ENCODE data around the gene ZBTB44. TPM values are rescaled to one million over a fixed set of nuclear protein-coding genes. Genes with fewer than 3 reads are reported as not detected.
"Not testable (repeated sequence)": the region's sequence is repeated elsewhere in the genome, so short reads cannot be mapped to it uniquely, and the experiment has no call there.

ZBTB44 gene, protein sequence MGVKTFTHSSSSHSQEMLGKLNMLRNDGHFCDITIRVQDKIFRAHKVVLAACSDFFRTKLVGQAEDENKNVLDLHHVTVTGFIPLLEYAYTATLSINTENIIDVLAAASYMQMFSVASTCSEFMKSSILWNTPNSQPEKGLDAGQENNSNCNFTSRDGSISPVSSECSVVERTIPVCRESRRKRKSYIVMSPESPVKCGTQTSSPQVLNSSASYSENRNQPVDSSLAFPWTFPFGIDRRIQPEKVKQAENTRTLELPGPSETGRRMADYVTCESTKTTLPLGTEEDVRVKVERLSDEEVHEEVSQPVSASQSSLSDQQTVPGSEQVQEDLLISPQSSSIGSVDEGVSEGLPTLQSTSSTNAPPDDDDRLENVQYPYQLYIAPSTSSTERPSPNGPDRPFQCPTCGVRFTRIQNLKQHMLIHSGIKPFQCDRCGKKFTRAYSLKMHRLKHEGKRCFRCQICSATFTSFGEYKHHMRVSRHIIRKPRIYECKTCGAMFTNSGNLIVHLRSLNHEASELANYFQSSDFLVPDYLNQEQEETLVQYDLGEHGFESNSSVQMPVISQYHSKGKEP
- polyA plus RNA-seq, result 10 to 100 TPM in 1 of 3 donors, 1 to 10 TPM in 2; 7.1 to 19.0 (median 8.8) TPM

- whole genome bisulfite sequencing, 3 donors, result 1 to 2% (median 2%) methylated on average over 21 to 41 of the region's 42 CpGs
These were observed at the start of gene ZBTB44 for GRCh38 chr11:130314750-130315285. Gene ZBTB44, minus strand, starts transcription at chr11:130314917. Its CDS starts 53,044 bp downstream, at chr11:130261873.

DNA sequence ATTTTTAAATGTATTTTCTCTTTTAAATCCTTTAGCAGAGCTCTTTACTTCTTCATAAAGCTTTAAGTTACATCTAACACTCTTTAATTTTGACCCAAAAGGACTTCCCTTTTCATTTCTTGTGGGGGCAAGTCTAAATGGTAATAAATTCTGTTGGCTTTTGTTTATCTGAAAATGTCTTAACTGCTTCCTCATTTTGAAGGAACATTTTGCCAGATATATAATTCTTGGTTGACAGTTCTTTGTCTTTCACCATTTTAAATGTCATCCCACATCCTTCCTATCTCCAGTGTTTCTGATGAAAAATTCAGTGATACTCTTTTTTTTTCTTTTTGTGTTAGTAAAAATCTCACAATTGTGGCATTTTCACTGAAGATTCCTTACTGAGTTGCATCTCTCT, 44.7 kb upstream of the ZBTB44 start:
- no peak overlapping the region for H3K27ac ChIP-seq (ENCODE audit: low read depth, low read length)

More at GRCh38 chr11:130314750-130315285, at the start of gene ZBTB44:
- no peak within 1 kb of the TSS for H3K27ac ChIP-seq (ENCODE audit: low read depth, low read length)

DNA sequence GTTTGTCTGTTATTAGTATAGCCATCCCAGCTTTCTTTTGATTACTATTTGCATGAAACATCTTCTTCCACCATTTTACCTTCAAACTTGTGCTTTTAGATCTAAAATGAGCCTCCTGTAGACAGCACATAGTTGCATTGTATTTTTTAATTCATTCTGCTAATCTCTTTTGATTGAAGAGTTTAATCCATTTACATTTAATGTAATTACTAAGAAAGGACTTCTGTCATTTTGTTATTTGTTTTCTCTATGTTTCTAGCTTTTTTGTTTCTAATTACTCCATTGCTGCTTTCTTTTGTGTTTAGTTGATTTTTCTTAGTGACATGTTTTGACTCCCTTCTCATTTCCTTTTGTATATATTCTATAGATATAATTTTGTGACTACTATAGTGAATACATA, 43.7 kb upstream of the ZBTB44 start:
- H3K27ac ChIP-seq (ENCODE audit: low read depth, low read length), result no peak overlapping the region

- H3K27ac ChIP-seq (ENCODE audit: low read depth, low read length), result no peak overlapping the region
- WGBS, 3 donors, result 71 to 81% (median 77%) methylated on average over 1 of the region's 1 CpG
These were observed 32.5 kb upstream of the ZBTB44 start for GRCh38 chr11:130347261-130347660.

GRCh38 chr11:130344841-130345240, 30.1 kb upstream of the ZBTB44 start:
- WGBS, 3 donors, result 91 to 96% (median 96%) methylated on average over 1 of the region's 1 CpG
- no peak overlapping the region for H3K27ac ChIP-seq (ENCODE audit: low read depth, low read length)

GRCh38 chr11:130340671-130341319, 26.1 kb upstream of the ZBTB44 start:
- 72 to 84% (median 78%) methylated on average over 3 of the region's 3 CpGs for whole genome bisulfite sequencing, 3 donors
- no peak overlapping the region for H3K27ac ChIP-seq (ENCODE audit: low read depth, low read length)

- WGBS, 3 donors, result 92 to 94% (median 94%) methylated on average over 3 of the region's 3 CpGs
- no peak overlapping the region for H3K27ac ChIP-seq (ENCODE audit: low read depth, low read length)
These were observed 23.9 kb upstream of the ZBTB44 start for GRCh38 chr11:130338667-130339066.

- WGBS, 3 donors, result 96 to 97% (median 97%) methylated on average over 35 to 36 of the region's 36 CpGs
- H3K27ac ChIP-seq (ENCODE audit: low read depth, low read length), result no peak overlapping the region
These were observed 22.8 kb upstream of the ZBTB44 start for GRCh38 chr11:130337281-130338089.

DNA sequence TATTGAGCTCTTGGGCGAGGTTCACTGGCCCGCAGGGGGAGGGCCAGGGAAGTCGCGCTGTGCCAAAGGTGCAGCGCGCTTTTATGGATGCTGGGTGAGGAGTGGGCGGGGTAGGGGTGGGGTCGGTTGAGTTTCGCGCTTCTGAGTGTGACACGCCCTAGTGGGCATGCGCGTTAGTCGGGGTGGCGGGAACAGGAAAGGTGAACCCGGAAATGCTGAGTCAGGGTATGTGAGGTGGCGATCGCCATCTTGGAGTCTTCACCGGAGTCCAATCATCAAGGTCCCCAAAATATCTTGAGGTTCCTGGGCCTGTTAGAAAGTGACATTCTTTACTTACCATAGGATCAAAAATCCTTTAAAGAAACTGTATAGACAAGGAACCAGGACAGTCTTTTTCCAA, 16.7 kb upstream of the ZBTB44 start:
- not testable (repeated sequence) for H3K27ac ChIP-seq (ENCODE audit: low read depth, low read length)
- 80 to 96% (median 94%) methylated on average over 19 of the region's 19 CpGs for WGBS, 3 donors

DNA sequence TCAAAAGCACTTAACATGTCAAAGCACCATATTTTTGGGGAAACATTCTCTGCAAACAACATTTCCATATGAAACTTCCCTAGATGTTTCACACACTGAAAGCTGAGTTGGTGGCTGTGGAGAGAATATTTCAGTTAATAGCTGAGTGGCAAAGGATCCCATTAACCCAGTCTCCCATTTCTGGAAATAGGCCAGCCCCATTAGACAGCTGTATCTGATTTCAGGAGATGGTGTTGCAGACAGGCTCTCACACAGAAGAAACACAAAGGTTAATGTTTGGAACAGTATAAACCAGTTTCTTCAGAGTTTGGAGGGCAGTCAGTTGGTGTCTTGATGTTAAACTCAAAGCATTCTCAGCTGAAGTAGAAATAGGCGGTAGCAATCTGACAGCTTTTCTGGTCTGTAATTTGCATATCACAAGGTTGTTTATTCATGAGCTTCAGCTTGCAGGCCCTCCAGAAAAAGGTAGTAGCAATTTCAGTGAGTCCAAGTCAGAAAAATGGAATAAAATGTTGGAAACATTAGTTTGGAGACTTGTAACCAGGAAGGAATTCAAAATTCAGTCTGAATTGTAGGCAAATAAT, 15.5 kb upstream of the ZBTB44 start:
- H3K27ac ChIP-seq (ENCODE audit: low read depth, low read length), result no peak overlapping the region
- WGBS, 3 donors, result 53 to 85% (median 71%) methylated on average over 1 of the region's 1 CpG

DNA sequence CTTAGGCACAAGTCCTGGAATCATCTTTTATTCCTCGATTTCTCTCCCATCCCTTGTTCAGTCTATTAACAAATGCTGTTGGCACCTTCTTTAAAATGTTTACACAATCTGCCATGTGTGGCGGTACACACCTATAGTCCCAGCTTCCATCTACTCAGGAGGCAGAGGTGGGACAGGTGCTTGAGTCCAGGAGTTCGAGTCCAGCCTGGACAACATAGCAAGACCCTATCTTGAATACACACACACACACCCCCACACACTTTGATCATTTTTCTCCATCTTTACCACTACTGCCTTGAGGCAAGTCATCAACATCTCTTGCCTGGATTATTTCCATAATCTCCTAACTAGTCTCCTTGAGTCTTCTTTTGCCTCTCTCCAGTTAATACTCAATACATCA, 13.7 kb upstream of the ZBTB44 start:
- H3K27ac ChIP-seq (ENCODE audit: low read depth, low read length), result no peak overlapping the region
- 88 to 94% (median 91%) methylated on average over 3 of the region's 3 CpGs for WGBS, 3 donors

DNA sequence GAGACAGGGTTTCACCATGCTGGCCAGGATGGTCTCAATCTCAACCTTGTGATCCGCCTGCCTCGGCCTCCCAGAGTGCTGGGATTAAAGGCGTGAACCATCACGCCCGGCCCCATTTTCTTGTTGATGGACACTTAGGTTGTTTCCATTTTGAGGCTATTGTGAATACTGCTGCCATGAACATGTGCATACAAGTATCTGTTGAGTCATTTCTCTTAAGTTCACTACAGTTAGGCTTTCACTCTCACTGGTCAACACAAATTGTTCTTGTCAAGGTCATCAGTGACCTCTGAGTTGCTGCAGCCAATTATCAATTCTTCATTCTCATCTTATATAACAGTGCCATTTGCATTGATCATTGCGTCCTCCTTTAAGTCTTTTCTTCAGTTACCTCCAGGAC, 13.0 kb upstream of the ZBTB44 start:
- H3K27ac ChIP-seq (ENCODE audit: low read depth, low read length), result no peak overlapping the region
- WGBS, 3 donors, result 89 to 97% (median 97%) methylated on average over 6 of the region's 6 CpGs

GRCh38 chr11:130325691-130326090, 11.0 kb upstream of the ZBTB44 start:
- no peak overlapping the region for H3K27ac ChIP-seq (ENCODE audit: low read depth, low read length)
- WGBS, 3 donors, result 84 to 91% (median 89%) methylated on average over 3 of the region's 3 CpGs

- no peak overlapping the region for H3K27ac ChIP-seq (ENCODE audit: low read depth, low read length)
- 89 to 94% (median 91%) methylated on average over 7 of the region's 7 CpGs for WGBS, 3 donors
These were observed 9.0 kb upstream of the ZBTB44 start for GRCh38 chr11:130323452-130324450.

DNA sequence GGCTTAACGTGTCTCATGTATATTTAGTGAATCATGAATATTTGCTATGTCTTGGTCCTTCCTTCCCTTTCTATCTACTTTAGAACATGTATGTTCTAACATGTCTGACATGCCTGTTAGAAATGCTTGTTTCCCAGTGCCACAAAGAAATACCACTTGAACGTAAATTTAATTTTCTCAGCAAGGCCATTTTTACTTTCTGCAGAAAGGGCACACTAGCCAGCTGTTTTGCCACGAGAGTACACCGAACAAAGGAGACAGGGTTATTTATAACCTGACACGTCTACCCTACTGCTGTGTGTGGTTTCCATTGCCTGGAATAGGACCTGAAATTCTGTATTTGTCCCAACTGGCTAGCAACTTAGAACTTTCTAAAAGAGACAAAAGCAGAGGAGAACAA, 7.4 kb upstream of the ZBTB44 start:
- H3K27ac ChIP-seq (ENCODE audit: low read depth, low read length), result no peak overlapping the region
- 84 to 91% (median 90%) methylated on average over 5 of the region's 5 CpGs for WGBS, 3 donors

DNA sequence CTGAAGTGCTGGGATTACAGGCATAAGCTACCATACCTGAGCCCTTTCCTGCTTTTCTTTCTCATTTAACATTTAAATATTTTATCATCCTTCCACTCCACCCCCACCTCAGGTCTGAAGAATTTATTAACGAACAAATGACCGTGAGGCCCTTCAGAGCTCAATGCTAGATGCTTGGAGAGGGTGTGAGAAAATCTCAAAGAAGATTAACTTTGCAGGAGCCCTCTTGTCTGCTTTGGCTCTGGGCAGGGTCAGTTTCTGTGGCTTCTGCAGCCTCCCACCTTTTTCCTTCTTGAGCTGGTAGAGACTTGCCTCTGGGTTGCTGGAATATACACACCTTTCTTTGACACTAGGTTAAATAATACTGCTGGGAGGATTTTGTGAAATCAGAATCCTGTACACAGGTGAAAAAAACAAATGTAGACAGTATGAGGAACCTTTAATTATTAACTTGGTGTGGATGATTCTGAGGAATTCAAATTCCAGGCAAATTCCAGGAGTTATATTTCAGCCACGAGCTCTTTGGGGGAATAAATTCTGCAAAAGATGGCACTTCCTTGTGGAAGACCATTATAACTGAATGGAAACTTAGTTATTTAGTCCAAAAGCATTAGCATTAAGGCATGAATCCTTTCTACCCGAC, 3.4 kb upstream of the ZBTB44 start:
- H3K27ac ChIP-seq (ENCODE audit: low read depth, low read length), result no peak overlapping the region
- 22 to 78% (median 69%) methylated on average over 4 of the region's 4 CpGs for WGBS, 3 donors
